H1 (cell line): ENCODE results near the gene TEKTIP1. TPM values are rescaled to one million over a fixed set of nuclear protein-coding genes. Genes with fewer than 3 reads are reported as not detected.

Experiments
- CTCF ChIA-PET: fragments of 300-600 bp; sonication (Branson Sonifier 250); formaldehyde crosslinking; loops from one replicate; lab custom pipeline; 2021; ENCODE audit not compliant: partially characterized antibody; lab: Charles Lee
- POLR2A ChIA-PET: fragments of 300-600 bp; sonication (Branson Sonifier 250); formaldehyde crosslinking; loops from one replicate; lab custom pipeline; 2021; ENCODE audit warnings: inconsistent platforms; ENCODE audit not compliant: partially characterized antibody; lab: Charles Lee
- DNase-seq, 2 experiments: peaks; one replicate each; pipeline versions ENCODE4 v3.0.0 to v3.0.0-alpha.2; 2010 to 2022; ENCODE audit warnings: low spot score in 2 of 2, low read depth in 1 of 2, mixed read lengths in 1 of 2
- FAIRE-seq: peaks from 2 replicates; lab custom pipeline; 2011; peaks lifted over from hg19 to GRCh38; lab: Jason Lieb, UNC
- H2AFZ ChIP-seq: 2 replicates; pipeline ENCODE4 v1.8.1; 2012; ENCODE audit warnings: low read length, inconsistent platforms
- H2AK5ac ChIP-seq: 2 replicates; pipeline ENCODE4 v1.6.1; 2013; ENCODE audit warnings: low read depth, low read length
- H2BK120ac ChIP-seq: replicated peaks from 2 replicates; pipeline ENCODE3; 2013; ENCODE audit warnings: low read depth, low read length, inconsistent platforms
- H2BK12ac ChIP-seq: 2 replicates; pipeline ENCODE4 v1.6.1; 2013; ENCODE audit warnings: low read depth, low read length
- H2BK15ac ChIP-seq: 2 replicates; pipeline ENCODE4 v1.6.1; 2013; ENCODE audit warnings: low read length
- H2BK20ac ChIP-seq: 2 replicates; pipeline ENCODE4 v1.6.1; 2013; ENCODE audit warnings: low read length
- H2BK5ac ChIP-seq: 2 replicates; pipeline ENCODE4 v1.6.1; 2013; ENCODE audit warnings: low read depth, low read length
- H3K14ac ChIP-seq: 2 replicates; pipeline ENCODE4 v1.6.1; 2013; ENCODE audit warnings: inconsistent platforms; ENCODE audit not compliant: insufficient read length
- H3K18ac ChIP-seq: 2 replicates; pipeline ENCODE4 v1.6.1; 2013; ENCODE audit warnings: low read length; ENCODE audit errors: extremely low read depth
- H3K23ac ChIP-seq: 2 replicates; pipeline ENCODE4 v1.6.1; 2013; ENCODE audit warnings: inconsistent platforms; ENCODE audit not compliant: insufficient read length
- H3K23me2 ChIP-seq: 2 replicates; pipeline ENCODE4 v1.6.1; 2013; ENCODE audit warnings: low read depth, low read length
- H3K27ac ChIP-seq: 2 replicates; pipeline ENCODE4 v1.6.1; 2011; ENCODE audit warnings: low read depth, low read length, inconsistent platforms
- H3K27me3 ChIP-seq, 4 experiments: replicated peaks in 1 of 4; 1 replicate in 1 of 4; 2 replicates in 3 of 4; pipeline versions ENCODE4 v1.6.1 to v1.8.1; 2011 to 2013; ENCODE audit warnings: low read length in 3 of 4, mild to moderate bottlenecking in 3 of 4, inconsistent platforms in 2 of 4, mixed read lengths in 2 of 4, moderate library complexity in 1 of 4; ENCODE audit not compliant: control insufficient read depth in 3 of 4, insufficient read depth in 3 of 4; ENCODE audit errors: extremely low read depth in 1 of 4
- H3K36me3 ChIP-seq, 4 experiments: 2 replicates each; pipeline versions ENCODE4 v1.6.1 to v1.8.1; 2011 to 2013; ENCODE audit warnings: mild to moderate bottlenecking in 4 of 4, low read length in 3 of 4, moderate library complexity in 2 of 4, control low read depth in 1 of 4, inconsistent platforms in 1 of 4; ENCODE audit not compliant: insufficient read depth in 4 of 4, control insufficient read depth in 2 of 4
- H3K4ac ChIP-seq: replicated peaks from 2 replicates; pipeline ENCODE3; 2013; ENCODE audit warnings: low read length, low read depth, mixed read lengths, inconsistent platforms; ENCODE audit not compliant: insufficient read length
- H3K4me1 ChIP-seq, 4 experiments: replicated peaks in 1 of 4; 1 replicate in 1 of 4; 2 replicates in 3 of 4; pipeline versions ENCODE4 v1.6.1 to v1.8.1; 2011 to 2013; ENCODE audit warnings: low read length in 3 of 4, inconsistent platforms in 2 of 4, mixed read lengths in 1 of 4; ENCODE audit not compliant: insufficient read depth in 4 of 4, control insufficient read depth in 3 of 4
- H3K4me2 ChIP-seq, 2 experiments: 2 replicates each; pipeline versions ENCODE4 v1.6.1 to v1.8.1; 2011 to 2013; ENCODE audit warnings: low read depth in 2 of 2, low read length in 2 of 2, control low read depth in 1 of 2, inconsistent platforms in 1 of 2, mild to moderate bottlenecking in 1 of 2; ENCODE audit not compliant: insufficient read depth in 1 of 2
- H3K4me3 ChIP-seq, 4 experiments: fragments of 200-600, 300-600 bp in 1 of 4; sonication (generic), shearing (Covaris generic), sonication (Bioruptor Twin) in 1 of 4; 2 replicates each; pipeline versions ENCODE4 v1.5.1 to v1.8.1; 2011 to 2016; ENCODE audit warnings: low read length in 4 of 4, low read depth in 3 of 4, control low read depth in 2 of 4, inconsistent platforms in 2 of 4, mild to moderate bottlenecking in 2 of 4, mixed read lengths in 1 of 4, moderate library complexity in 1 of 4; ENCODE audit not compliant: insufficient read depth in 2 of 4; ENCODE audit errors: extremely low read depth in 1 of 4
- H3K56ac ChIP-seq: replicated peaks from 2 replicates; pipeline ENCODE3; 2013; ENCODE audit warnings: low read depth, mild to moderate bottlenecking, mixed read lengths, low read length, inconsistent platforms; ENCODE audit not compliant: insufficient read length
- H3K79me1 ChIP-seq: 2 replicates; pipeline ENCODE4 v1.6.1; 2013; ENCODE audit warnings: low read depth, low read length, control low read depth
- H3K79me2 ChIP-seq, 2 experiments: 2 replicates each; pipeline versions ENCODE4 v1.6.1 to v1.8.1; 2012 to 2013; ENCODE audit warnings: low read length in 2 of 2, mild to moderate bottlenecking in 2 of 2, inconsistent platforms in 1 of 2; ENCODE audit not compliant: insufficient read depth in 2 of 2, control insufficient read depth in 1 of 2
- H3K9ac ChIP-seq, 4 experiments: replicated peaks in 1 of 4; 1 replicate in 1 of 4; 2 replicates in 3 of 4; pipeline versions ENCODE4 v1.6.1 to v1.8.1; 2011 to 2013; ENCODE audit warnings: low read depth in 3 of 4, low read length in 3 of 4, control low read depth in 2 of 4, mild to moderate bottlenecking in 2 of 4, moderate library complexity in 2 of 4, inconsistent platforms in 1 of 4; ENCODE audit errors: extremely low read depth in 1 of 4
- H3K9me3 ChIP-seq, 2 experiments: 2 replicates each; pipeline versions ENCODE4 v1.6.1 to v1.8.1; 2012 to 2013; ENCODE audit warnings: mild to moderate bottlenecking in 2 of 2, moderate library complexity in 2 of 2, control low read depth in 1 of 2, inconsistent platforms in 1 of 2, low read depth in 1 of 2, low read length in 1 of 2, mixed read lengths in 1 of 2; ENCODE audit not compliant: insufficient read depth in 2 of 2
- H4K20me1 ChIP-seq, 2 experiments: replicated peaks in 1 of 2; 2 replicates each; pipeline versions ENCODE3 to v1.8.1; 2011 to 2013; ENCODE audit warnings: inconsistent platforms in 2 of 2, low read length in 2 of 2, mild to moderate bottlenecking in 1 of 2; ENCODE audit not compliant: insufficient read depth in 2 of 2, control insufficient read depth in 1 of 2
- H4K5ac ChIP-seq: 2 replicates; pipeline ENCODE4 v1.6.1; 2013; ENCODE audit warnings: low read length, low read depth, mixed read lengths, inconsistent platforms; ENCODE audit not compliant: insufficient read length
- H4K8ac ChIP-seq: 2 replicates; pipeline ENCODE4 v1.8.0; 2013; ENCODE audit warnings: mild to moderate bottlenecking, moderate library complexity, low read length, inconsistent platforms; ENCODE audit not compliant: insufficient read depth; ENCODE audit errors: extremely low read depth
- H4K91ac ChIP-seq: replicated peaks from 2 replicates; pipeline ENCODE3; 2013; ENCODE audit warnings: low read length, mixed read lengths, inconsistent platforms; ENCODE audit not compliant: insufficient read length
- CTCF ChIP-seq, 3 experiments: IDR thresholded peaks; 1 replicate in 2 of 3; 2 replicates in 1 of 3; pipeline versions ENCODE4 v1.5.1 to v1.6.1; 2011; ENCODE audit warnings: low read length in 3 of 3, mild to moderate bottlenecking in 3 of 3, inconsistent platforms in 2 of 3, low read depth in 1 of 3, moderate library complexity in 1 of 3; ENCODE audit not compliant: insufficient read depth in 1 of 3; ENCODE audit errors: control extremely low read depth in 1 of 3
- TEAD4 ChIP-seq: IDR thresholded peaks from 2 replicates; pipeline ENCODE4 v1.6.1; 2012; ENCODE audit warnings: low read depth, low read length, inconsistent platforms, mixed read lengths
- WGBS, 2 experiments: shearing (Covaris generic) in 1 of 2; methylation state at CpG; one replicate each; pipeline versions ENCODE4 v1.1.6 to v1.1.7; 2013 to 2015; ENCODE audit warnings: low lambda C conversion rate in 2 of 2, mixed read lengths in 2 of 2, inconsistent platforms in 1 of 2, low coverage in 1 of 2, missing lambda C conversion rate in 1 of 2; ENCODE audit not compliant: insufficient replicate concordance in 2 of 2, insufficient coverage in 1 of 2, insufficient read length in 1 of 2; ENCODE audit errors: extremely low coverage in 1 of 2, missing lambda C conversion rate in 1 of 2; 5-methylcytosine and 5-hydroxymethylcytosine counted together
- polyA plus RNA-seq, 7 experiments: library from polyadenylated mRNA; depleted of rRNA in 3 of 7; stranded (reverse) in 5 of 7; unstranded in 2 of 7; fragments of >200 nt in 5 of 7; fragments of 200-250 nt in 2 of 7; gene quantifications; 1 replicate in 5 of 7; 2 replicates in 1 of 7; 4 replicates in 1 of 7; pipeline versions ENCODE4 v1.2.1 to v1.2.3, GENCODE V29; 2011 to 2013; ENCODE audit warnings: missing spikeins in 2 of 7, mixed read lengths in 2 of 7
- total RNA-seq: library from RNA; stranded (reverse); fragmentation: NEBNext Ultra II Directional; extraction: Animal tissue kit (Norgen Biotek cat#: 25700); gene quantifications from 2 replicates; pipeline ENCODE4 v1.2.1, GENCODE V29; 2021

The TEKTIP1 gene
- total and polyA plus RNA-seq, 2 of the 8 experiments (the other 6 are each of a cell fraction or from before 2014, with no cell fraction given), result 1.1 TPM; not detected in 1

GRCh38 chr19:3531716-3532115, 7.3 kb upstream of the TEKTIP1 start:
- H2BK12ac ChIP-seq, result no peak overlapping the region
- H3K79me2 ChIP-seq, result no peaks in the 10 kb centered on the region
- H3K4ac ChIP-seq, result no peak overlapping the region
- H4K91ac ChIP-seq, result no peak overlapping the region
- H2BK120ac ChIP-seq, result no peak overlapping the region
- FAIRE-seq, result no peak
- no peak overlapping the region for H4K5ac ChIP-seq
- no peak overlapping the region for H3K14ac ChIP-seq
- H3K4me2 ChIP-seq, result no peak overlapping the region
- H2BK15ac ChIP-seq, result no peak overlapping the region
- WGBS, 2 experiments, result 92% methylated on average over 23 of the region's 29 CpGs; no CpG with 5 or more reads in 1 of the 2 experiments
- no peaks in the 10 kb centered on the region for H3K79me1 ChIP-seq
- H4K20me1 ChIP-seq, result peaks cover 1 to 9% of the 10 kb centered on the region in 2 experiments
- H2BK5ac ChIP-seq, result no peak overlapping the region
- no peak overlapping the region for H2AK5ac ChIP-seq
- no peaks in the 10 kb centered on the region; a peak in 1 of 7 replicates for H3K4me1 ChIP-seq
- no peak overlapping the region for H3K27ac ChIP-seq
- ChIA-PET POLR2A (interaction anchor here (0.8 to 2.1 kb wide), 10 partner anchors 9 to 63 kb away, joined by 3 to 7 read pairs (median 4); partner anchors contain the start of gene MFSD12), CTCF (interaction anchor here (0.6 to 6.9 kb wide), 7 partner anchors 12 to 607 kb away, joined by 3 to 54 read pairs (median 4); partner anchors contain the start of gene MFSD12)
- H3K9me3 ChIP-seq, result no peaks in the 10 kb centered on the region
- no peak overlapping the region for H2AFZ ChIP-seq
- no peak overlapping the region for H3K18ac ChIP-seq
- H3K9ac ChIP-seq, result no peak overlapping the region
- peaks cover 7 to 44% (median 26%) of the 10 kb centered on the region in 4 experiments; a peak in 7 of 8 replicates for H3K36me3 ChIP-seq
- H3K4me3 ChIP-seq, result no peak overlapping the region
- peak overlapping the region; percentile 85; the same call in 1 of the 2 replicates for H4K8ac ChIP-seq
- peaks cover 9% of the 10 kb centered on the region; the same call in 1 of the 2 replicates for H3K23me2 ChIP-seq
- H3K27me3 ChIP-seq, result no peaks in the 10 kb centered on the region
- H3K23ac ChIP-seq, result no peak overlapping the region
- no peak for DNase-seq
- no peak overlapping the region for H3K56ac ChIP-seq
- H2BK20ac ChIP-seq, result no peak overlapping the region
- peak; percentile 75 for TF ChIP-seq TEAD4
- peak in 2 of 3 experiments; percentile 8 to 28; a peak in 2 of 4 replicates for TF ChIP-seq CTCF (IDR thresholded peaks at IDR 0.05; ENCODE audit: control extremely low read depth in 1 of 3, insufficient read depth in 1 of 3, low read depth in 1 of 3, low read length in 3 of 3)
